ENCODE results near the gene PNMT.
"Not testable (repeated sequence)": the region's sequence is repeated elsewhere in the genome, so short reads cannot be mapped to it uniquely, and the experiment has no call there.

Gene PNMT

DNA sequence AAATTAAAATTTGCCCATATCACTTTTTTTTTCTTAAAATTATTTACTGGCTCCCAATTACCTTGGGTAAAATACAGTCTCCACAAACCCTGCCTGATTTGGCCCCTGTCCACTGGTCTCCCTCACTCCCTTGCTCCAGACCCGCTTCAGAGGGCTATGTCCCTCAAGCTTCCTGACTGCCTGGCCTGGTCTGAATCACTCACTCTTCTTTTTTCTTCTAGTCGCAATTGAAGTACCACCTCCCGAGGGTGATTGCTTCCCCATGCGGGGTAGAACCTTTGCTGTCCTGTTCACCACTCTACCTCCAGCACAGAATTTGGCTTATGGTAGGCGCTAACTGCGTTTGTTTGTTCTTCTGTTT lies 20.2 kb downstream of the PNMT start:
- DNase-seq, result peak in 1 of 4 experiments; percentile 17

DNA sequence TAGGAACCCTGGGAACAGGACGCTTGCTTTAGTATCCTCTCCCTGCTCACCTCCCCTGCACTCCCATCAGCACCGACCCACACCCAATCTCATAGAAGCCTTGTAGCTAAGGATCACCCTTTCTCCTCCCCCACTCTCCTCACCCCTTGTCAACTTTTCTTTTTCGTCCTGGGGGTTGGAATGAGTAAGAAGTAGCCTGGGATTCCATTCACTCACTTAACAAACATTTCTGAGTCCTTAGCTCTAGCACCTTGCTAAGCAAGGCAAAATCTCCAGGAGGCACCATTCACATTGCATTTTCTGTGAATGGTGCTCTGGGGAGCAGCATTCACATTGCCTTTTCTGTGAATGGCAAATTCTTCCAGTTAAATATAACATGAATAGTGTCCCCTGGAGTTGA lies 20.7 kb downstream of the PNMT start:
- DNase-seq, result no peak

DNA sequence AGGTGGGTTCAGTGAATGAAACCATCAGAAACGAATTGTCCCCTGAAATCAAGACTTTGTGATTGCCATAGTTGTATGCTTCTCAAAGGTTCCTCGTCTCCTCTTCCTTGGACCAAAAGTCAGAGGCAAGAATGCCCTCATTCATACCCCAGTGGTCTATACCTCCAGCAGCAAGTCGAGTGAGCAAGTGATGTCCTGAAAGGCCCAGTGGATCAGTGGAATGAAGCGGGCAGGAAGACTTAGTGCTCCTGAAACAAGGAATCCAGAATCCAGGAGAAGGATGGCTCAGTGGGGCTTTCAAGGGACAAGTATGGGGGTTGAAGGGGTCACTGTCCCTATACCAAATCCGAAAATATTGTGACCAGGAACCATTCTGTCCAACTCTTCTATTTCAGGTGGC lies 26.3 kb downstream of the PNMT start:
- DNase-seq, result no peak

DNA sequence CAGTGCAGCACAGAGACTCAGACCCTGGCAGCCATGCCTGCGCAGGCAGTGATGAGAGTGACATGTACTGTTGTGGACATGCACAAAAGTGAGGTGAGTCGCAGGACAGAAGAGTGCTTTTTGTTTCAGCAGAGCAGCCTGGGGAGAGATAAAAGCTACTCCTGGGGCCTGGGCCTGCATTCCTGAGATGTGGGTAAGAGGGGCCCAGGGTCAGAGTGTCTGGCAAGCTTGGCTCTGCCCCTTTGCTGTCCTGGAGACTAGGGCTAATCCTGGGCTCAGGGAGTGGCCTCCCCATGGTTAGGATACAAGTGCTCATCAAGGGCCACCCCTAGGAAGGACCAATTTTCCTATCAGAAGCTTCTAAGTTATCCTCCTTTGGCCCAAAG lies 26.8 kb downstream of the PNMT start:
- no peak for DNase-seq

DNA sequence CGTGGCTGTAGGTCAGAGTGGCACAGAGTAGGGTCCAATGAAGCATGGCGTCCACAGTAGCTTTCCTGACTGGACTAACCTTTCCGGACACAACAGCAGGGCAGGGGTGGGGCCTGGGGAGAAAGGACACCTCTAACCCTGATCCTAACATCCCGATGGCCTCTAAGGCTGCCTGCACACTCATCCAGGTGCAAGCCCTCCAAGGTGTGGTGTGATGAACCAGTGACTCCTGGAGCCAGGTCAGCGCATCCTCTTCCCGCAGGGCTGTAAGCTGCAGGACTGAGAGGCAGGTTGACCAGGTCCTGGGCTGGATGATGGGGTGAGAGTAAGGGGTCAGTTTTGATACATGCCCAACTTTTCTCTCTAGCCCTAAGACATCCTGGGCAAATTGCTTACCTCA lies 28.5 kb downstream of the PNMT start:
- DNase-seq, result no peak

DNA sequence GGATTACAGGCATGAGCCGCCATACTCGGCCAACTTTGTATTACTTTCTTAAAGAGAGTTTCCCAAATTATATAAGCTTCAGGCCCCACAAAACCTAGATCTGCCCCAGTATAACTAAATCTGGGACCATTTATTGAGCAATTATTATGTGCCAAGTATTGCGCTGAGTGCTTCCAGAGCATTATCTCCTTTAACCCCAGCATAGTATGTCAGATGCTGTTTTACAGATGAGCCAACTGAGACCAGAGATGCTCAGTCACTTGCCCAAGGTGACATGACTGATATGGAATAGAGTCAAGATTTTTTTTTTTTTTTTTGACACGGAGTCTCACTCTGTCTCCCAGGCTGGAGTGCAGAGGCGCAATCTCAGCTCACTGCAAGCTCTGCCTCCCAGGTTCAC lies 29.7 kb downstream of the PNMT start:
- no peak for DNase-seq

DNA sequence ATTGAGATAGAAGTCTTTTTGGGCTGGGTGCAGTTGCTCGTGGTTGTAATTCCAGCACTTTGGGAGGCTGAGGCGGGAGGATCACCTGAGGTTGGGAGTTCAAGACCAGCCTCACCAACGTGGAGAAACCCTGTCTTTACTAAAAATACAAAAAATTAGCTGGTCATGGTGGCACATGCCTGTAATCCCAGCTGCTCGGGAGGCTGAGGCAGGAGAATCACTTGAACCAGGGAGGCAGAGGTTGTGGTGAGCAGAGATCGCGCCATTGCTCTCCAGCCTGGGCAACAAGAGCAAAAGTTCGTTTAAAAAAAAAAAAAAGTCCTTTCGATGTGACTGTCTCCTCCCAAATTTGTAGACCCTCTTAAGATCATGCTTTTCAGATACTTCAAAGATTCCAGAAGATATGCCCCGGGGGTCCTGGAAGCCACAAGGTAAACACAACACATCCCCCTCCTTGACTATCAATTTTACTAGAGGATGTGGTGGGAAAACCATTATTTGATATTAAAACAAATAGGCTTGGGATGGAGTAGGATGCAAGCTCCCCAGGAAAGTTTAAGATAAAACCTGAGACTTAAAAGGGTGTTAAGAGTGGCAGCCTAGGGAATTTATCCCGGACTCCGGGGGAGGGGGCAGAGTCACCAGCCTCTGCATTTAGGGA lies 31.0 kb downstream of the PNMT start:
- not testable (repeated sequence) for DNase-seq

DNA sequence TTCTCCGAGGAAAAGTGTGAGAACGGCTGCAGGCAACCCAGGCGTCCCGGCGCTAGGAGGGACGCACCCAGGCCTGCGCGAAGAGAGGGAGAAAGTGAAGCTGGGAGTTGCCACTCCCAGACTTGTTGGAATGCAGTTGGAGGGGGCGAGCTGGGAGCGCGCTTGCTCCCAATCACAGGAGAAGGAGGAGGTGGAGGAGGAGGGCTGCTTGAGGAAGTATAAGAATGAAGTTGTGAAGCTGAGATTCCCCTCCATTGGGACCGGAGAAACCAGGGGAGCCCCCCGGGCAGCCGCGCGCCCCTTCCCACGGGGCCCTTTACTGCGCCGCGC lies 31.5 kb downstream of the PNMT start, which contains the start of gene ERBB2:
ERBB2 (plus strand) TSS at position 247 of the 330 bp plus-strand sequence. CDS start 175 bp downstream, outside the sequence.
- DNase-seq, result peak in 3 of 4 experiments; percentile 9 to 55 (median 17)

DNA sequence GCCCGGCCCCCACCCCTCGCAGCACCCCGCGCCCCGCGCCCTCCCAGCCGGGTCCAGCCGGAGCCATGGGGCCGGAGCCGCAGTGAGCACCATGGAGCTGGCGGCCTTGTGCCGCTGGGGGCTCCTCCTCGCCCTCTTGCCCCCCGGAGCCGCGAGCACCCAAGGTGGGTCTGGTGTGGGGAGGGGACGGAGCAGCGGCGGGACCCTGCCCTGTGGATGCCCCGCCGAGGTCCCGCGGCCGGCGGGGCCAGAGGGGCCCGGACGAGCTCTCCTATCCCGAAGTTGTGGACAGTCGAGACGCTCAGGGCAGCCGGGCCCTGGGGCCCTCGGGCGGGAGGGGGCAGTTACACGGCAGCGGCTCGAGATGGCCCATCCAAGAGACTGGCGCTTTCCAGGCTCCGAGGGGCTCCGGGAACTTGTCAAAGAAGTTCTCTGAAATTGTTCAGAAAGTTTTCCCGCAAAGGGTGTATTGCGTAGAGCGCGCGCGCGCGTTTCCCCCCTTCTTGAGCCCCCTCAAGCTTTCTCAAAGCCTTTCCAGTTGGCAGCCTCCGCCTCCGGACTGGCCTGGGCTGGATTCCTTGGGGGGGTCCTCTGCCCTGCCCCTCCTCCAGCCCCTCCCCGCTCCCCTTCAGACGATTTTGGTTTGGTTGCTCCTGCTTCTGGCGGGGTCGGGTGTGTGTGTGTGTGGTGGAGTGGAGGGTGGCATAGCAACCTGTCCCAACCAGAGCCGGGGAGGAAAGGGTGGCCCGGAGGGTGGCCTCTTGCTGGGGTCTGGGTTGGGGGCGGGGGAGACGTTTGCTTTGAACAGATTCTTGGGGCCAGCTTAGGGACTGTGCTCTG lies 32.1 kb downstream of the PNMT start:
- DNase-seq, result no peak

DNA sequence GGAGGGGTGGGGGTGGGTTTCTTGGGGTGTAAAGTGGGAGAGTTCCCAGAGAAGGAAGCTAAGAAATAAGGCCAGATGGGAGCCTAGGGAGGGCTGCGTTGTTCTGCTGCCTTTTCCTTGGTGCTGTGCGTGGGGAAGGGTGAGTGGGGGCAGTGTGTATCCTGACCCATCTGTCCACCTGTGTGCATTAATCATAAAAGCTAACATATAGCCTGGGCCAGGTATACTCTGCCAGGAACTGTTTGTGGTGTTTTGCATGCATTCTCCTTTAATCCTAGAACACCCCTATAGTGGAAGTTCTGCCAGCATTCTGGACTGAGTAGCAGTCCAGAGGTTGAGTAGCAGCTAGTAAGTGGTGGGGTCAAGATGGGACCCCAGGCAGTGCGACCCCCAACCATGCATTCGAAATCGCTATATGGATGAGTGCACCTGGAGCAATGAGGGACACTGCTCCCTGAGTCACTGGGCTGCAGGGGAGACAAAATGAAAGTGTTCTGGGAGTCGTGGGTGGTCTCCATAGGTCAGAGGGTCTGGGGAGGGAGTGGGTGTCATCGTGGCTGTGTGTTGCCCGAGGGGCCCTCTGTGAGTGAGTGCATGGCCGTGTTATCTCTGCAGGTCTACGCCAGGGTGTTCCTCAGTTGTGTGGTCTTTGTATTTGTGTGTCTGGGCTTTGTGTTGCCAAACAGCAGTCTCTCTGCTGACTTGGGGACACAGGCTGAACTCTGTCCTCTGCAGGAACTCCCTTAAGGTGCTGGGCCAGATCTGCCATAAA lies 32.9 kb downstream of the PNMT start:
- no peak for DNase-seq

DNA sequence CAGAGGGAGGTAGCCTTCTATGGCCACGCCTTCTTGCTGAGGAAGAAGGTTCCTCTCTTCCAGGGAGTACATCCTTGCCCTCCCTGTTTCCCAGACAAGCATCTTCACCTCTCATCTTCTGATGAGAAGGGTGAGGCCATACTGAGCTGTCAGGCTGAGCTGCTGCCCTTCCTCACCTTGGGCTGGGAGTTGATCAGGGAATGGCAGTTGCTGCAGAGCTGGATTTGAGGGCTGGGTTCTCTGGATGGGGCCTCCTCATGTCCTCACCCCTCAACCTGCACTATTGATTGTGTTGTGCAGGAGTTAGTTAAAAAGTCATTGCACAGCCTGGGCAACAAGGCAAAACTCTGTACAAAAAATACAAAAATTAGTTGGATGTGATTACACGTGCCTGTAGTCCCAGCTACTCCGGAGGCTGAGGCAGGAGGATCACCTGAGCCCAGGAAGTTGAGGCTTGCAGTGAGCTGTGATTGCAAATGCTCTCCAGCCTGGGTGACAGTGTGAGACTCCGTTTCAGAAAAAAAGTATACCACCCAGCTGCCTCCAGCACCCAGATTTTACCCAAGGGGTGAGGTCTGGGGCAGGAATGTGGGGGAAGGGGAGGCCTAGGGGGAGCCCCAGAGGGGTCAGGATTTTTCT lies 33.6 kb downstream of the PNMT start:
- no peak for DNase-seq

DNA sequence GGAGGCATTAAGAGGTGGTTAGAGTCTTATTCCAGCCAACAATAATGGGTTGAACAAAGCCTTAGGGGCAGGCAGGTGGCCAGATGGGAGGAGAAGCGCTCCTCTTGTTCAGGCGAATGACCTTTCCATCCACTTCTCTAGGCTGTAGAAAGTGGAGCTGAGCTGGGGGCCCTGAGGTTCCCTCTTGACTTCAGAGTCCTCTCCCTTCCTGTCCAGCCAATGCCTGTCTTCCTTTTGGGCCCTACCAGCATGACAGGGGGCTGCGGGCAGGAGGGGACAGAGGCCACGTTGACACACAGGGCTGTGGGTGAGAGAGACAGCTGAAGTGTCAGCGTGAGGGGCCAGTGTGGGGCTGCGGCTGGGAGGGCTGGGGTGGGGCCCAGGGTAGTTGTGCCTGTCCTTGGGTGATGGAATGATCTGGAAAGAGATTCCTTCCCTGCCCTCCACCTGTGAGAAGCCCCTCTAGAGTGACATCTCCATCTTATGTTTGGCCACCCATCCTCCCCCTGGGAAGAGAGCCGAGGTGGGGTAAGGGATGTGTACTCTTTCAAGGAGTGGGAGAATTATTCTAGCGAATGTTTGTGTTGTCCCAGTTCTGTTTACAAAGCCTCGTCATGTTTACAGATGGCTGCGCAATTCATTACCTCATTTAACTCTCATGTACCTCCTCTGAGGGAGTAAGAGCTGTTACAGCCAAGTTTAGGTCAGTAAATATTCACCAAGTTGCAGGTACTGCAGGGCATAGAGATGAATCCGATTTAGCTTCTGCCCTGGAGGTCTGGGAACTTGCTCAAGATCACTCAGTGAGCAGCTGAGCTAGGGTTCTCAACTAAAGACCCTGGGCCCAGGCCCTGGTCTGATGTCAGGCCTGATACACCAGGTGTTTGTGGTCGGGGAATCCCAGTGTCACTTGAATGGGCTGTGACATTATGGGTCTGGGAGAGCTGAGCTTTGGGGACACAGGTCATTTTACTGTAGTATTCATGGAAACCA lies 34.9 kb downstream of the PNMT start:
- no peak for DNase-seq

DNA sequence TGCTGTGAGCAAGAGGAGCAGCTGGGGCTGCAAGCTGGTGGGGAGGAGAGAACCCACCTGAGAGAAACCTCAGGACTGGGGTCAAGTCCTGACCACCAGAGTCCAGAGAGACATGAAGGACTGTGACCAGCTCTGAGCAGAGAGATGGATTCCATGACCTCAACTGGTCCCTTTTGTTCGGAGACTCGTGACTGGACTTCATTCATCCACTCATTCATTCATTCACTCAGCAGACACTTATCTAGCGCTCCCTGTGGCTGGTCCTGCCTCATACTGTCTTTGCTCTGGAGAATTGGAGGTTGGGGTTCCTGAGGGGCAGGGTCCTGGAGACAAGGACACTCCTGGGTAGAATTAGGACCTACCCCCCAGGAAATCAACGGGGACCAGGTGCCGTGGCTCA lies 35.7 kb downstream of the PNMT start:
- no peak for DNase-seq

DNA sequence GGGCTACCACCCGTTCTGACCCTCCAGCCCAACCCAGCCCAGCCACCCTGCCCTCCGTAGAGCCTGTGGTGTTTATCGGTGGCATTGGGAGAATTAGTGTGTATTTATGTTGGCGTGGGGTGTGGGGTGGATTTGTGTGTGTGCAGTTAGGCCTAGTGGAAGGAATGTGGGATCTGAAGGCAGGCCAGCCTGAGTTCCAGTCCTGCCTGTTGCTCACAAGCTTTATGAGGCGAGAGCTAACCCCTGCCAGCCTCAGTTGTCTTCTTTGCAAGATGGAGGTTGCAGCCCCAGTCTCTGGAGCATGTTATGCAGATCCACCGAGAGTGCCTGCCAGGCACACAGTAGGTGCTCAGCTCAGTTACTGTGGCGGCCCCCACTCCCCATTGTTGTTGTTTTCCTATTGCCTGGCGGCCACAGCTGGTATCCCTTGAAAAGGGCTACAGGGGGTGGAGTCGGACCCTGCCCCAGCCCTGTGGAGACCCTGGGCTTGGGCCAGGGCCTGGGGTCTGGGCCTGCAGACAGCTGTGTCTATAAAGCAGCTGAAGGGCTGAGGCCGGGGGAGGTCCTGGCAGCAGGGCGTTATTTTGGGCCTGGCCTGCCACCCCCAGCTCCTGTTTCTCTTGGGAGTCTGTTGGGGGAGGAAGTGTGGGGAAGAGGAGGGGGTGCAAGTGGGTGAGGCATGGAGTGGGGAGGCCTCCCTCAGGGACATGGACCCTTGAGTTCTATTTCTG lies 36.7 kb downstream of the PNMT start:
- no peak for DNase-seq

DNA sequence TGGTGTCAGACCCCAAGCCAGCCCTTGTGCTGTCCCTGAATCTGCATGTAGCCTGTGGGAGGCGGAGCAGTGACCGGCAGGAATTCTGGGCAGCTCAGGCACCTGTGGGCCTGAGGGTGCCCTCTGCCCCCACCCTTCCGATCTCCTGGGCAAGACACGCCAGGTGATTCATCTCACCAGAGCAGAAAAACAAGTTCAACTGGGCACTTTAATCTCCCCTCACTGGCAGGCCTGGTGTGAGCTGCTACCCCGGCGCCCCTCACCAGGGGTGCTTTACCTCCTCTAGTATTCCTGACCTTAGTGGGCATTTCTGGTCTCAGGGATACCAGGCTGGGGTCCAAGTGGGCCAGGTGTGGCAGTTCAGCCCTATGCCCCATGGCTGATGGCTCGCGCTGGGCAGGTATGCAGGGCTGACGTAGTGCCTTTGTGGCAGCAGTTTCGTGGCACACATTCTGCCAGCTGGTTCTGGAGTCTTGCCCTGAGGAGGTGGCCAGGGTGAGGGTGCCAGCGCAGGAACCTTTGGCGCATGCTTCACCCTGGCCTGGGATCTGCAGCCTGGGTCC lies 37.6 kb downstream of the PNMT start:
- no peak for DNase-seq

DNA sequence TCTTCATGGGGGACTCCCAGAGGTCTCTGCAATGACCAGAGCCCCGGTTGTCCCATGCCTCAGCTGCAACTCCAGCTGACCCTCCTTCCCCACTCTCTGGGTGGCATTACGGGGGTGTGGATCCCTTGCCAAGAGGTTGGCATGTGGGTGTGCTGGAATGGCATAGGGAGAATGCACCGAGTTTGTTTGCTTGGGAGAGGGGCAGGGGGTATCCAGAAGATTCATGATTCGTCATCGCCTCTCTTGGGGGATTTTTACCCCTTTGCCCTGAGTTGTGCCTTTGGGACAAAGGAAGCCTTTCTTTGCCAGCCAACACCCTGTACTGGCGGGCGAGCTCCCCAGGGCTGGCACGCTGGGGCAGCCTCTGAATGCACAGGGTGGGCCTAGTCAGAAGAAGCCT lies 38.1 kb downstream of the PNMT start:
- no peak for DNase-seq

DNA sequence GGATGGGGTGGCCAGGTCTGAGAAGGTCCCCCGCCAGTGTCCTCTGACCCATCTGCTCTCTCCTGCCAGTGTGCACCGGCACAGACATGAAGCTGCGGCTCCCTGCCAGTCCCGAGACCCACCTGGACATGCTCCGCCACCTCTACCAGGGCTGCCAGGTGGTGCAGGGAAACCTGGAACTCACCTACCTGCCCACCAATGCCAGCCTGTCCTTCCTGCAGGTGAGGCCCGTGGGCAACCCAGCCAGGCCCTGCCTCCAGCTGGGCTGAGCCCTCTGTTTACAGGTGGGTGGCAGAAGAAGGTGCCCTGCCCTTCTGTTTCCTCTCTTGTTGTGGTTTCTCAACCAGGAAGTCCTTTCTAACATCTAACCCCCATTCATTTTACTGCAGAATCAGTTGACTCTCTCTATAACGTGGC lies 38.7 kb downstream of the PNMT start:
- DNase-seq, result no peak

DNA sequence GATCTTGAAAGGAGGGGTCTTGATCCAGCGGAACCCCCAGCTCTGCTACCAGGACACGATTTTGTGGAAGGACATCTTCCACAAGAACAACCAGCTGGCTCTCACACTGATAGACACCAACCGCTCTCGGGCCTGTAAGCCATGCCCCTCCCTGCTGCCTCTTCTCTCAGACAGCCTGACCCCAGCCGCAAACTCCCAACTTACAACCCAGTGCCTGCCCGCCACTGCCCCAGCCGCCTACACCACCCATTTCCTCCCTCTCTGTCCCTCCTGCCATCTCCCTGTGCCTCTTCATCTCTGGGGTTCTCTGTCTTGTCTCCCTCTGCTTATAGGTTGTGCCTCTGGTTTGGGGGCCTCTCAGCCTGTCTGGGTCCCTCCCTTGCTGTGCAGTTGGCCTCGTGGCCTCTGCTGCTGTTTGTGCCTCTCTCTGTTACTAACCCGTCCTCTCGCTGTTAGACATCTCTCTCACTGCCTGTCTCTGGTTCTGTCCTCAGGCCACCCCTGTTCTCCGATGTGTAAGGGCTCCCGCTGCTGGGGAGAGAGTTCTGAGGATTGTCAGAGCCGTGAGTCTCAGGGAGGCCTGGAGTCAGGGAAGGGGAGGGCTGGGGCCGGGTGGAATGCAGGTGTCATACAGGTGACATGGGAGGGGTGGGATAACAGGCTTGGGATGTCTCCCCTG lies 41.2 kb downstream of the PNMT start:
- DNase-seq, result no peak

DNA sequence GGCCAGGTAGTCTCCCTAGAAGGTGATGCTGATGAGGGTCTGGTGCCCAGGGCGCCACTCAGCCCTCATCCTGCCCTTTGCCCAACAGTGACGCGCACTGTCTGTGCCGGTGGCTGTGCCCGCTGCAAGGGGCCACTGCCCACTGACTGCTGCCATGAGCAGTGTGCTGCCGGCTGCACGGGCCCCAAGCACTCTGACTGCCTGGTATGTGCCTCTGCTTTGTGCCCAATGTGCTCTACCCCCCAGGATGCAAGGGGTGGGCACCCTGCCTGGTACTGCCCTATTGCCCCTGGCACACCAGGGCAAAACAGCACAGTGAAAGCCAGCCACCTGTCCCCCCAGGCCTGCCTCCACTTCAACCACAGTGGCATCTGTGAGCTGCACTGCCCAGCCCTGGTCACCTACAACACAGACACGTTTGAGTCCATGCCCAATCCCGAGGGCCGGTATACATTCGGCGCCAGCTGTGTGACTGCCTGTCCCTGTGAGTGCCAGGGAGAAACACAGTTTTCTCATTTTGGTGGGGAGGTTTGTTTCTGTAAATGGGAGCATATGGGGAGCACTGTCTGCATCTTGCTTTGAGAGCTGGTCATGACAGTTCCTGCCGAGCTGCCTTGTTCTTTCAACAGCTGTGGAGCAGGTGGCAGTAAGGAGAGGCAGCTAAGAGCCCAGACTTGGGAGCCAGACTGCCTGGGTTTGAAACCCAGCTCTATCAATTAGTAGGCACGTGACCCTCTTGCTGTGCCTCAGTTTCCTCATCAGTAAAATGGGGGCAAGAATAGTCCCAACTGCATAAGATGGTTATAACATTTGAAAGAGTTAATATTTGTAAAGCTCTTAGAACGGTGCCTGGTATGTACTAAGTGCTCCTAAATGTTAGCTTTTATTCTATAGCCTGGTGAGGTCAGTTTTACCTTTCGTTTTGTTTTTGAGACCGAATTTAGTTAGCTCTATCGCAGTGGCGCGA lies 42.0 kb downstream of the PNMT start:
- no peak for DNase-seq
